Adrenal gland (tissue), 12 donors: ENCODE measurements around the gene LAT. TPM values are rescaled to one million over a fixed set of nuclear protein-coding genes. Genes with fewer than 3 reads are reported as not detected.

Source experiments
- DNase-seq, 7 donors: peaks; one replicate each; pipeline ENCODE4 v3.0.0-alpha.2; 2019 to 2020
- H3K27ac ChIP-seq, 5 donors: fragments of 200-600 bp; sonication (generic) in 4 of 5; 1 replicate in 3 of 5; 2 replicates in 2 of 5; pipeline versions ENCODE4 v1.5.1 to v1.8.0; 2016 to 2020; ENCODE audit warnings: mild to moderate bottlenecking in 1 of 5
- H3K27me3 ChIP-seq: fragments of 200-600 bp; 2 replicates; pipeline ENCODE4 v1.8.0; 2021
- H3K36me3 ChIP-seq, 2 donors: fragments of 200-600 bp; replicated peaks in 1 of 2; 1 replicate in 1 of 2; 2 replicates in 1 of 2; pipeline versions ENCODE4 v1.5.1 to v1.8.0; 2018 to 2022
- H3K4me1 ChIP-seq, 2 donors: fragments of 200-600 bp; replicated peaks in 1 of 2; 1 replicate in 1 of 2; 2 replicates in 1 of 2; pipeline versions ENCODE4 v1.5.1 to v1.8.0; 2018 to 2021
- H3K4me3 ChIP-seq, 4 donors: fragments of 200-600 bp; sonication (generic) in 3 of 4; one replicate each; pipeline ENCODE4 v1.5.1; 2016 to 2018
- H3K9me3 ChIP-seq, 3 donors: fragments of 200-600 bp; sonication (generic) in 1 of 3; replicated peaks in 1 of 3; 1 replicate in 2 of 3; 2 replicates in 1 of 3; pipeline versions ENCODE4 v1.5.1 to v1.8.0; 2016 to 2021
- CTCF ChIP-seq, 6 experiments: fragments of 450-650 bp in 4 of 6; fragments of 200-600 bp in 2 of 6; sonication (generic) in 1 of 6; IDR thresholded peaks; 1 replicate in 5 of 6; 2 replicates in 1 of 6; pipeline versions ENCODE4 v1.5.1 to v1.8.0; 2016 to 2021; ENCODE audit warnings: antibody characterized with exemption in 6 of 6, mild to moderate bottlenecking in 2 of 6, moderate library complexity in 1 of 6
- POLR2A ChIP-seq, 2 donors: fragments of 450-650 bp; IDR thresholded peaks; one replicate each; pipeline ENCODE4 v1.6.1; 2017; ENCODE audit warnings: antibody characterized with exemption in 2 of 2, mild to moderate bottlenecking in 2 of 2, moderate library complexity in 1 of 2
- WGBS, 4 donors: extraction: QIAGEN DNeasy Blood & Tissue Kit in 2 of 4; methylation state at CpG; one replicate each; pipeline versions ENCODE4 v1.1.5 to v1.1.7; 2013 to 2017; 5-methylcytosine and 5-hydroxymethylcytosine counted together
- intact Hi-C, 2 donors: fragments of 100-400 bp; cut with DNase I; formaldehyde crosslinking; loops; one replicate each; pipeline versions ENCODE4 v1.14.1 to v1.15.0; 2022 to 2023
- polyA plus RNA-seq, 3 donors: library from polyadenylated mRNA; stranded (reverse); fragments of 200-250 nt in 2 of 3; fragments of 350-450 nt in 1 of 3; fragmentation: Illumina TruSeq in 1 of 3; extraction: RNeasy Lipid Tissue Mini Kit (QIAGEN cat#74804) in 1 of 3; gene quantifications; one replicate each; pipeline ENCODE4 v1.2.3, GENCODE V29; 2013 to 2014
- total RNA-seq, 9 donors: library from RNA; depleted of rRNA in 4 of 9; stranded (reverse); fragments of >200 nt in 4 of 9; fragments of 120-200 nt in 1 of 9; fragmentation: NEBNext Ultra II Directional in 1 of 9; extraction: Animal tissue kit (Norgen Biotek cat#: 25700) in 1 of 9; gene quantifications; one replicate each; pipeline versions ENCODE4 v1.1.0 to v1.2.4, GENCODE V29; 2013 to 2023
- donor health status: healthy with polysubstance abuse.
- donor health status: Bipolar disorder and iron deficiency.
- donor health status: DM: yes; HTN: yes; CAD: no.
- donor health status: DM: no; HTN: no; CAD: no.
- donor health status: DM: no; HTN: no; CAD: no.
- donor health status: DM: yes; HTN: yes; CAD: no.

The LAT gene
- total and polyA plus RNA-seq, 12 donors, result 0.42 to 50.5 (median 1.8) TPM; not detected in 1

DNA sequence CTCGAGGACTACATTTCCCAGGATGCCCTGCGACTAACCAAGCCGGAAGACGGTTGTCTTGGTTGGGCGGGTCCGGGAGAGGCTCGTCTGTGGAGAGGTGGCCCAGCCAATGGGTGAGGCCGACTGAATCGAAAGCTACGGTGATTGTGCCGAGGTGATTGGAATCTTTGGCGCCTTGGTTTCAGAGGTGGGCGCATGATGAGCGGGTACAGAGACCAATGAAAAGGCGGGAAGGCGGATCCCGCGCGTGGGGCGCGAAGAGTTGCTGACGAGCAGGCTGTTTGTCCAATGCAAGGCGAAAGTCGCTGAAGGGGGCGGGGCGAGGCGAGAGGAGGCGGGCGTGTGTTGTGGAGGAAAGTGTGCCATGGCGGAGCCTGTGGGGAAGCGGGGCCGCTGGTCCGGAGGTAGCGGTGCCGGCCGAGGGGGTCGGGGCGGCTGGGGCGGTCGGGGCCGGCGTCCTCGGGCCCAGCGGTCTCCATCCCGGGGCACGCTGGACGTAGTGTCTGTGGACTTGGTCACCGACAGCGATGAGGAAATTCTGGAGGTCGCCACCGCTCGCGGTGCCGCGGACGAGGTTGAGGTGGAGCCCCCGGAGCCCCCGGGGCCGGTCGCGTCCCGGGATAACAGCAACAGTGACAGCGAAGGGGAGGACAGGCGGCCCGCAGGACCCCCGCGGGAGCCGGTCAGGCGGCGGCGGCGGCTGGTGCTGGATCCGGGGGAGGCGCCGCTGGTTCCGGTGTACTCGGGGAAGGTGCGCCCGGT, 34.0 kb upstream of the LAT start, which contains the start of gene NFATC2IP:
NFATC2IP (plus strand) TSS at position 290 of the 762 bp plus-strand sequence; CDS start at position 365, 75 bp downstream.
- DNase-seq, result peak; percentile 100
- intact Hi-C loops, result no loop called here
- peak within 1 kb of the TSS; percentile 50 to 78 (median 71) for H3K4me3 ChIP-seq
- H3K4me1 ChIP-seq, result peaks cover 0 to 7% of the 10 kb centered on the region in 2 donors
- H3K27me3 ChIP-seq, result no peaks in the 10 kb centered on the region
- TF ChIP-seq POLR2A (IDR thresholded peaks at IDR 0.05) (peak in 1 of 2 donors; percentile 25), CTCF (IDR thresholded peaks at IDR 0.05) (no peak)
- no peaks in the 10 kb centered on the region for H3K9me3 ChIP-seq
- H3K27ac ChIP-seq, result peak within 1 kb of the TSS in 4 of 5 donors; percentile 55 to 79 (median 68)
- 0 to 1% (median 0%) methylated on average over 35 to 79 of the region's 79 CpGs for WGBS, 4 donors
- peaks cover 0 to 24% of the 10 kb centered on the region in 2 donors for H3K36me3 ChIP-seq

DNA sequence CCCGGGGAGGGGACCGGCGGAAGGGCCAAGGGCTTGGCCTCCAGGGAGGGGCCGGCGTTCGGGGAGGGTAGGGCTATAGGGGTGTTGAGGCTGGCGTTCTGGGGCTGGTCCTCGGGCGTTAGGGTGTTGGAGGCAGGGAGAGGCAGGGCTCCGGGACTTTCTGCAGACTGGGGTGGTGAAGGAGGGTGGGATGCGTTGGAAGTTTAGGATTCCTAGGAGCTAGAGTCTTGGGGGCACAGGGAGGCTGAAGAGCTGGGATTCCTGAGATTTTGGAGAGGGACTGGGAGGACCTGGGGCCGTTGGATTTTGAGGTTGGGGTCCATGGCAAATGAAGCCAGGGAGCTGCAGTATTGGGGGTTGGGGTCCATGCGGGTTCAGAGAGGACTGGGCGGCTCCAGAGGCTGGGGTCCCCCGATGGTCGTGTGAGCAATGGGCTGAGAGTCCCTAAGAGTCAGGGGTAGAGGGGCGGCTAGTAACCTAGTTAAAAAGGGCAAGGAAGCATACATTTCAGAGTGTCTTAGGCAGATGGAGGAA, 33.4 kb upstream of the LAT start:
- Histone ChIP-seq H3K9me3 (no peaks in the 10 kb centered on the region), H3K36me3 (peaks cover 0 to 30% of the 10 kb centered on the region in 2 donors), H3K27me3 (no peaks in the 10 kb centered on the region), H3K27ac (peak overlapping the region in 4 of 5 donors; percentile 55 to 79 (median 68)), H3K4me1 (peaks cover 0 to 7% of the 10 kb centered on the region in 2 donors), H3K4me3 (peak overlapping the region; percentile 50 to 78 (median 71))
- no peak for TF ChIP-seq POLR2A (IDR thresholded peaks at IDR 0.05)
- no peak for TF ChIP-seq CTCF (IDR thresholded peaks at IDR 0.05)
- intact Hi-C loops, result no loop called here
- DNase-seq, result peak in 2 of 7 donors; percentile 35 to 37
- WGBS, 4 donors, result 0 to 3% (median 2%) methylated on average over 10 to 17 of the region's 17 CpGs

- Histone ChIP-seq H3K9me3 (no peaks in the 10 kb centered on the region), H3K36me3 (peaks cover 0 to 75% of the 10 kb centered on the region in 2 donors), H3K27ac (no peak overlapping the region), H3K4me1 (no peaks in the 10 kb centered on the region), H3K27me3 (no peaks in the 10 kb centered on the region), H3K4me3 (no peak overlapping the region)
- no peak for DNase-seq
- 93 to 95% (median 94%) methylated on average over 8 to 9 of the region's 9 CpGs for WGBS, 4 donors
- no peak for TF ChIP-seq POLR2A (IDR thresholded peaks at IDR 0.05)
- intact Hi-C loops, result no loop called here
Observed at GRCh38 chr16:28958216-28958615, 26.6 kb upstream of the LAT start.

DNA sequence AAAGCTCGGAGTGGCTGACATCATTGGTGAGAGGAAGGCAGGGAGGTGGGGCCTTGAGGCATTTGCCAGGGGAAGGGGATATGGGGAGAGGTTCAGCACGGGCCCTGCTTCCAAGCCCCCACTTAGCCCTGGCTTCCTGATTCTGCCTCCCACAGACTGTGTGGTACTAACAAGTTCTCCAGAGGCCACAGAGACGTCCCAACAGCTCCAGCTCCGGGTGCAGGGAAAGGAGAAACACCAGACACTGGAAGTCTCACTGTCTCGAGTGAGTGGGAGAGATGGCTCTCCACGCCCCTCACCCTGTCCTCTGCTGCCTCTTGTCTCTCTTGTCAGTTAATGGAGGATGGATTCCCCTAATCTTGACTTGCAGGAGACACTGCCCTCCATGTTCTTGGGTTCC, 26.0 kb upstream of the LAT start:
- no peak for DNase-seq

More for the DNA sequence above, 26.0 kb upstream of the LAT start:
- Histone ChIP-seq H3K9me3 (no peaks in the 10 kb centered on the region), H3K27ac (no peak overlapping the region), H3K36me3 (peaks cover 0 to 77% of the 10 kb centered on the region in 2 donors), H3K4me3 (no peak overlapping the region), H3K27me3 (no peaks in the 10 kb centered on the region), H3K4me1 (no peaks in the 10 kb centered on the region)
- 85 to 100% (median 93%) methylated on average over 2 to 6 of the region's 6 CpGs for WGBS, 4 donors
- TF ChIP-seq CTCF (IDR thresholded peaks at IDR 0.05), result no peak
- no peak for TF ChIP-seq POLR2A (IDR thresholded peaks at IDR 0.05)
- intact Hi-C loops, result no loop called here
